ENCODE data around the gene ROCK1. TPM values are rescaled to one million over a fixed set of nuclear protein-coding genes. Genes with fewer than 3 reads are reported as not detected.

ROCK1 gene
- total and polyA plus RNA-seq, 2 donors from 2014 or later = 10.5 to 56.5 TPM

DNA sequence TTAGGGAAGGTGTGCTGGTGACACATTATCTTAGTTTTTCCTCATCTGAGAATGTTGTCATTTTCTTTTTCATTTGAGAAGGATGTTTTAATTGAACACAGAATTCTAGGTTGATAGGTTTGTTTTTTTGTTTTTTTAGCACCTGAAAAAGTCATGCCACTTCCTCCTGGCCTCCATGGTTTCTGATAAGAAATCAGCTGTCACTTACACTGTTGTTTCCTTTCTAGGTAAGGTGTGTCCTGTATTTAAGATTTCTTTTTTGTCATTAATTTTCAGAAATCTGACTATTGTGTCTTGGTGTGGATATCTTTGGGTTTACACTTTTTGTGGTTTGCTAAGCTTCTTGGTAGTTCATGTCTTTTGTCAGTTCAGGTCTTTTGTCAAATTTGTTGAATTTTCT lies 99.3 kb downstream of the ROCK1 start:
- no peaks in the 10 kb centered on the region for H3K27me3 ChIP-seq (ENCODE audit: control insufficient read depth, insufficient read depth, low read length)
- H3K9ac ChIP-seq (ENCODE audit: low read length in 3 of 3) = no peak overlapping the region
- intact Hi-C loops (cut with DNase I) = no loop called here
- TF ChIP-seq, protein P1, sequence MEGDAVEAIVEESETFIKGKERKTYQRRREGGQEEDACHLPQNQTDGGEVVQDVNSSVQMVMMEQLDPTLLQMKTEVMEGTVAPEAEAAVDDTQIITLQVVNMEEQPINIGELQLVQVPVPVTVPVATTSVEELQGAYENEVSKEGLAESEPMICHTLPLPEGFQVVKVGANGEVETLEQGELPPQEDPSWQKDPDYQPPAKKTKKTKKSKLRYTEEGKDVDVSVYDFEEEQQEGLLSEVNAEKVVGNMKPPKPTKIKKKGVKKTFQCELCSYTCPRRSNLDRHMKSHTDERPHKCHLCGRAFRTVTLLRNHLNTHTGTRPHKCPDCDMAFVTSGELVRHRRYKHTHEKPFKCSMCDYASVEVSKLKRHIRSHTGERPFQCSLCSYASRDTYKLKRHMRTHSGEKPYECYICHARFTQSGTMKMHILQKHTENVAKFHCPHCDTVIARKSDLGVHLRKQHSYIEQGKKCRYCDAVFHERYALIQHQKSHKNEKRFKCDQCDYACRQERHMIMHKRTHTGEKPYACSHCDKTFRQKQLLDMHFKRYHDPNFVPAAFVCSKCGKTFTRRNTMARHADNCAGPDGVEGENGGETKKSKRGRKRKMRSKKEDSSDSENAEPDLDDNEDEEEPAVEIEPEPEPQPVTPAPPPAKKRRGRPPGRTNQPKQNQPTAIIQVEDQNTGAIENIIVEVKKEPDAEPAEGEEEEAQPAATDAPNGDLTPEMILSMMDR (IDR thresholded peaks at IDR 0.05; ENCODE audit: borderline replicate concordance, extremely low read depth, insufficient read depth) = no peak
- H3K36me3 ChIP-seq (ENCODE audit: control insufficient read depth in 2 of 3, insufficient read depth in 3 of 3, low read length in 3 of 3) = peaks cover 10 to 22% (median 11%) of the 10 kb centered on the region in 3 donors
- no peak overlapping the region for H3K27ac ChIP-seq (ENCODE audit: low read depth in 2 of 2, low read length in 2 of 2)
- DNase-seq (no peak), FAIRE-seq (no peak)
- no peaks in the 10 kb centered on the region for H3K9me3 ChIP-seq (ENCODE audit: control insufficient read depth in 2 of 3, insufficient read depth in 1 of 3, low read length in 3 of 3)
- no peaks in the 10 kb centered on the region for H3K4me1 ChIP-seq (ENCODE audit: control insufficient read depth in 2 of 3, insufficient read depth in 2 of 3, low read depth in 1 of 3, low read length in 3 of 3)
- no peak overlapping the region for H3K4me3 ChIP-seq (ENCODE audit: low read length in 3 of 3)

GRCh38 chr18:21004726-21005125 lies 106.9 kb downstream of the ROCK1 start:
- TF ChIP-seq, protein P1 (IDR thresholded peaks at IDR 0.05; ENCODE audit: borderline replicate concordance, extremely low read depth, insufficient read depth) = no peak
- H3K27ac ChIP-seq (ENCODE audit: low read depth in 2 of 2, low read length in 2 of 2) = peak overlapping the region; percentile 5 to 59
- no peak overlapping the region for H3K4me3 ChIP-seq (ENCODE audit: low read length in 3 of 3)
- H3K36me3 ChIP-seq (ENCODE audit: control insufficient read depth in 2 of 3, insufficient read depth in 3 of 3, low read length in 3 of 3) = peaks cover 5 to 9% (median 6%) of the 10 kb centered on the region in 3 donors
- FAIRE-seq = peak; percentile 95
- no peaks in the 10 kb centered on the region for H3K9me3 ChIP-seq (ENCODE audit: control insufficient read depth in 2 of 3, insufficient read depth in 1 of 3, low read length in 3 of 3)
- H3K27me3 ChIP-seq (ENCODE audit: control insufficient read depth, insufficient read depth, low read length) = no peaks in the 10 kb centered on the region
- DNase-seq = peak in 2 of 5 donors; percentile 17 to 44
- intact Hi-C loops (cut with DNase I) = no loop called here
- H3K9ac ChIP-seq (ENCODE audit: low read length in 3 of 3) = no peak overlapping the region
- peaks cover 0 to 9% (median 0%) of the 10 kb centered on the region in 3 donors for H3K4me1 ChIP-seq (ENCODE audit: control insufficient read depth in 2 of 3, insufficient read depth in 2 of 3, low read depth in 1 of 3, low read length in 3 of 3)

- H3K36me3 ChIP-seq (ENCODE audit: control insufficient read depth in 2 of 3, insufficient read depth in 3 of 3, low read length in 3 of 3) = no peaks in the 10 kb centered on the region
- TF ChIP-seq, protein P1 (IDR thresholded peaks at IDR 0.05; ENCODE audit: borderline replicate concordance, extremely low read depth, insufficient read depth) = no peak
- H3K9ac ChIP-seq (ENCODE audit: low read length in 3 of 3) = no peak overlapping the region
- no peaks in the 10 kb centered on the region for H3K9me3 ChIP-seq (ENCODE audit: control insufficient read depth in 2 of 3, insufficient read depth in 1 of 3, low read length in 3 of 3)
- intact Hi-C loops (cut with DNase I) = no loop called here
- no peak overlapping the region for H3K27ac ChIP-seq (ENCODE audit: low read depth in 2 of 2, low read length in 2 of 2)
- no peak for FAIRE-seq
- H3K27me3 ChIP-seq (ENCODE audit: control insufficient read depth, insufficient read depth, low read length) = no peaks in the 10 kb centered on the region
- H3K4me3 ChIP-seq (ENCODE audit: low read length in 3 of 3) = no peak overlapping the region
- H3K4me1 ChIP-seq (ENCODE audit: control insufficient read depth in 2 of 3, insufficient read depth in 2 of 3, low read depth in 1 of 3, low read length in 3 of 3) = peaks cover 0 to 9% (median 0%) of the 10 kb centered on the region in 3 donors
- DNase-seq = no peak
Measured at GRCh38 chr18:21000667-21001066, 110.9 kb downstream of the ROCK1 start.

DNA sequence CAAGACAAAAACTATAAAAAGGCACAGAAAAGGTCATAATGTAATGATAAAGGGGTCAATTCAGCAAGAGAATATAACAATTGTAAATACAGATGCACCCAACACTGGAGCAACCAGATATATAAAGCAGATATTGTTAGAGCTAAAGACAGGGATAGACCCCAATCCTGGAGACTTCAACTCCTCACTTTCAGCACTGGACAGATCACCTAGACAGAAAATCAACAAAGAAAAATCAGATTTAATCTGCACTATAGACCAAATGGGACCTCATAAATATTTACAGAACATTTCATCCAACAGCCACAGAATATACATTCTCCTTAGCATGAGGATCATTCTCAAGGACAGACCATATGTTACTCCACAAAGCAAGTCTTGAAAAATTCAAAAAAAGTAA lies 114.2 kb downstream of the ROCK1 start:
- Histone ChIP-seq H3K36me3 (ENCODE audit: control insufficient read depth in 2 of 3, insufficient read depth in 3 of 3, low read length in 3 of 3) (peaks cover 0 to 2% (median 0%) of the 10 kb centered on the region in 3 donors), H3K4me3 (ENCODE audit: low read length in 3 of 3) (no peak overlapping the region), H3K9ac (ENCODE audit: low read length in 3 of 3) (no peak overlapping the region), H3K27me3 (ENCODE audit: control insufficient read depth, insufficient read depth, low read length) (no peaks in the 10 kb centered on the region), H3K4me1 (ENCODE audit: control insufficient read depth in 2 of 3, insufficient read depth in 2 of 3, low read depth in 1 of 3, low read length in 3 of 3) (no peaks in the 10 kb centered on the region), H3K27ac (ENCODE audit: low read depth in 2 of 2, low read length in 2 of 2) (no peak overlapping the region), H3K9me3 (ENCODE audit: control insufficient read depth in 2 of 3, insufficient read depth in 1 of 3, low read length in 3 of 3) (no peaks in the 10 kb centered on the region)
- TF ChIP-seq, protein P1 (IDR thresholded peaks at IDR 0.05; ENCODE audit: borderline replicate concordance, extremely low read depth, insufficient read depth) = no peak
- intact Hi-C loops (cut with DNase I) = no loop called here
- no peak for FAIRE-seq
- no peak for DNase-seq

Measured in kidney (tissue), 14 donors.